ENCODE data around the gene CLEC1B. TPM values are rescaled to one million over a fixed set of nuclear protein-coding genes. Genes with fewer than 3 reads are reported as not detected.
"Not testable (repeated sequence)": the region's sequence is repeated elsewhere in the genome, so short reads cannot be mapped to it uniquely, and the experiment has no call there.

Gene CLEC1B
- polyA plus RNA-seq (ENCODE audit: insufficient read depth in 1 of 5, insufficient read length in 5 of 5, low replicate concordance in 1 of 5): 1 to 10 TPM; 1.3 to 3.0 (median 2.5) TPM
- long read RNA-seq, donor 1: 0 reads
- long read RNA-seq, donor 2: 0 reads
- long read RNA-seq, donor 3, partial matches to known transcripts: 0 of 1 reads
- long read RNA-seq, donor 3, other reads (novel, unspliced or antisense): 0 of 1 reads
- long read RNA-seq, donor 4: 0 reads
- long read RNA-seq, donor 5, partial matches to known transcripts: 0 of 1 reads
- long read RNA-seq, donor 5, other reads (novel, unspliced or antisense): 0 of 1 reads
- long read RNA-seq, donor 6, partial matches to known transcripts: 0 of 2 reads
- long read RNA-seq, donor 6, other reads (novel, unspliced or antisense): 0 of 2 reads
- long read RNA-seq, donor 7: 0 reads
- long read RNA-seq, donor 8: 0 reads

DNA sequence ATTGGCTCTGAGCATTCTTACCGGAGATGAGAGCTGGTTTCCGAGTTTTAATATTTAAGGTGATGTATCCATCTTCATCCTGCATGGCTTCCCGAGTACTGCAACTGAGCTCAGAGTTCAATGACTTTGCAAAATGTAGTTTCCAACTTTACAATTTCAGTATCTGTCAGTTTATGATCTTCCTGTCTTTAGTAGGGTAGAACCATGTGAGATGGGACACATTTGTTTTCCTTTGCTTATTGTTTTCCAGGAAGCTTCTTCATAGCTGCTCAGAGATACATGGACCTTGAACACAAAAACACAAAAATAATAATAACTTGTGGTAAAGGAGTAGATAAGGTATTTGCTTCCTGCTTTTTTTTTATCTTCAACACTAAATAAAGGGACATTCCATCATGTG is at the start of gene CLEC1B:
Gene CLEC1B, minus strand, starts transcription at position 106 of the 400 bp plus-strand sequence. Its CDS starts 21 bp downstream, at position 85.
- no peak for DNase-seq

DNA sequence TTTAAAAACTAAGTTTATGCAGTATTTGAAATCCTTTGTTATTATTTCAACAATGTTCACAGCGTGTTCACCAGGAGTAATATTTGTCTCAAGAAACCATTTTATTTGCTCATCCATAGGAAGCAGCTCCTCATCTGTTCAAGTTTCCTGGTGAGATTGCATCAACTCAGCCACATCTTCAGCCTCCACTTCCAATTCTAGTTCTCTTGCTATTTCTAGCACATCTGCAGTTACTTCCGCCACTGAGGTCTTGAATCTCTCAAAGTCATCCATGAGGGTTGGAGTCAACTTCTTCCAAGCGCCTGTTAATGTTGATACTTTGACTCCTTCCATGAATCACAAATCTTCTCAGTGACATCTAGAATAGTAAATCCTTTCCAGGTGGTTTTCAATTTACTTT is 49.6 kb upstream of the CLEC1B start:
- DNase-seq: no peak

DNA sequence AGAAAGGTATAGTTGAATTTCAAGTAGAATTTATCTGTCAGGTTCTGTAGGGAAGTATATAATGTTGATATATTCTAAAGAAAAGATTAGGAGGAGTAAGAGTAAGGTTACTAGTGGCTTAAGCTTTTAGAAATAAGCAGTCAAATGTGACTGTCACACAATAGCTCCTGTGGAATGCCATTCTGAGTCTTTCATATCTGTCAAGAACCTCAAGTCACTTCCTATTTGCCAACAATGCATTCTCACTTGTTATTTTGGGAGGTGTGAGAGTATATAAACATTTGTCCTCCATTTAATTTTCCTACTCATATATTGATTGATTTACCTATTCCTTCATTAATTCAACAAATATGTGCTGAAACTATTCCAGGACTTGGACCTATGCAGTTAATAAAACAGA is 43.2 kb upstream of the CLEC1B start:
- no peak for DNase-seq

DNA sequence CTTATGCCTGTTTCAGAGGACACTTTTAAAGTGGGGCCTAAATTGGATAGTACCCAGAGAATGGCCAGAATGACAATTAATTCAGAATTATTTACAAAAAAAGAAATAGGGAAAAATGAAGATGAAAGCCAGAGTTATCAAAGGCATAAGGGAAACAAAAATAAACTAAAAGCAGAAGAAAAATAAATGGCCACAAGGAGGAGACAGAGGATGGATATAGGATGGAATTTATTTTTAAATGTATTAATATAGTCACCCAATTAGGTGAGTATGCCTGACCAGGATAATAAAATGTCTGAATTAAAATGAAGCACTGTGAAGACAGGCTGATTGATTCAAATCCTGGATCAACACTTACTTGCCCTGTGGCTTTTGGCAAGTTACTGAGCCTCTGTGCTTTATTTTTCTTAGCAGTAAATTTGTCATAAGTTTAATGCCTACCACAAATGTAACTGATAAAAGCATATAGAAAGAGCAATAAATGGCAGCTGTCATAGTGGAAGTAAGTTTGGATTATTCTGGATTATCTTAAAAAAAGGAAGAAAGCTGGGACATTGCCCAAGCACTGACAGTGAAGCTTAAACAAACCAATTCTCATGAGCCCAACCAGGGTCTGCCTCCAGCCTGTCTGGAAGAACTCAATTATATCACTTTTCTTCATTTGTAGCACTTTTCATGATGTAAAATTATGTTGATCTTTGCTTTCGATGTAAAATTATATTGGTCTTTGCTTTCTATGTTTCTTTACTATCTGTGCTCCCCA is 35.0 kb upstream of the CLEC1B start:
- DNase-seq: peak in 1 of 2 donors; percentile 12

DNA sequence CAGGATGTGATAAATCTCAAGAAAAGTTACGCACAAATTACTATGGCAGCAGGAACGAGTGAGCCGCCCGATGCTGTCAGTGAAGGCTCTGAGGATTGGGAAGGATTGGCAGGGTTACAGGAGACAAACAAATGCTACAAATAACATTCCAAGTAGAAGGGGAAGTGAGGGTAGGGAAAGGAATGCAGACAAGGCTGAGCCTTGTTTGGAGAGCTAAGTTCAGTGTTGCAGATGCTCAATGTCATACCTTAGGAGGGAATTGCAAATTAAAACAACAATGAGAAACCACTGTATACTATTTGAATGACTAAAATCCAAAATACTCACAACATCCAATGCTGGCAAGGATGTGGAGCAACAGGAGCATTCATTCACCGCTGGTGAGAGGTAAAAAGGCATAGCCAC is 32.9 kb upstream of the CLEC1B start:
- no peak for DNase-seq

DNA sequence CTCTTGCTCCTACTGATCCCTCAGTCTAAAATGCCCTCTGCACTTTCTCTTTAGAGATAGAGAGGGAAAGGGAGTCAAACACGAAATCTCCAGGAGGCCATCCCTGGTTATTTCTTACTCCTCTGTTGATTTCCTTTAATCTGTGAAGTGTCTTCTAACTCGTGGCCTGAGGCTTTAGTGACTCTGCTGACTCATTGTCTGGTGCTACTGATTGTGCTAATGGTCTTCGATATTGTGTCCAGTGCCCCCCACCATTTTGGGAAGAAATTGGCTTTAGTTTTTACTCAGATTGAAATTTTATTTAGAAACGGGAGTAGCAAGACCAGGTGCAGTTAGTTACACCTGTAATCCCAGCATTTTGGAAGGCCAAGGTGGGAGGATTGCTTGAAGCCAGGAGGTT is 32.4 kb upstream of the CLEC1B start:
- DNase-seq: no peak

DNA sequence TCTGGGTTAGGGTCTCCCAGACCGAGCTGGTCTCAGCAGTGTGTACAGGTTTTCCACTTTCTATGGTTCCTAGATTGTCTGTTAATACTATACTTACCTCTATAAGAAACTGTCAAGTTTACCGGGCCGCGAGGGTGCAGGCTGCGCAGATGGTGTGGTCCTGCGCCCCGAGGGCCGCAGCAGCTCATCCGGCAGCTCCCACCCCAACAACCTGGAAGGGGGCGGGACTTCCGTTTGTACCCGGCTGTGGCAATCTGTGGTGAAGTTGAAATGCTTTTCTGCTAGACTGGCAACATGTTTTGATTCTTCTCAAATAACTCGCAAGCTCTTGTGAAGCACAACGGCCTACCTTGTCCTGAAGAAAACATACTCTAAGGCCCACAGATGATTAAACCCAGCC is 31.5 kb upstream of the CLEC1B start, which contains the start of gene CLEC9A:
Gene CLEC9A, plus strand, starts transcription at position 237 of the 400 bp plus-strand sequence. CDS start 22,006 bp downstream, outside the sequence.
- no peak for DNase-seq

DNA sequence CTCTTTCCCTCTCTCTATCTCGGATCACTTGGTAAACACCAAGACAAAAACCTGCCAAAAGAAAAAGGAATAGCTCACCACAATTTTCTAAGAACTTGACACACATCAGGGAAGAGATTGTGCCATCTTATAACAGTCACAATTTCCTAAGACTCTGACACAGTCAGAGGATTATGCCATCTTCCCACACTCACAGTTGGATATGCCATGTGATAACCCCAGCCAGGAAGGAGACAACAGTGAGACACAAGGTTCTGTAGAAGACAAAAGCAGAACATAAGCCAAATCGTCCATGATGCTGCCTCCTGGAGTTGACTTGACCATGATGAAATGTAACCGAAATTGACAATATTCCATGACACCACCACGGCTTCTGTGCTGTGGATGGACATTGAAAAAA is 28.8 kb upstream of the CLEC1B start:
- DNase-seq: no peak

DNA sequence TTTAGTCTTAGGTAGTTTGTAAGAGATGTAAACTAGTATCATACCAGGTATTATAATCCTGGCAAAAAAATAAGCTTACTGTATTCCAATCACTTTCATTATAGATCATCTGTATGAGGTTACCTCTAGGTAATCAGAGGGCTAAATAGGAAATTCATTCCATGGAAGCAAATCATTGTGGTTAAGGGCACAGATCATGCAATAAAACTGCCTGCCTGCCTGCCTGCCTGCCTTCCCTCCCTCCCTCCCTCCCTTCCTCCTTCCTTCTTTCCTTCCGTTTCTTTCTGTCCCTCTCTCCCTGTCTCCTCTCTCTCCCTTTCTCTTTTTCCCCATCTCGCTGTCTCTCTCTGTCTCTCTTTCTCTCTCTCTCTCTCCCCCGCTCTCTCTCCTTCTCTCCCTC is 28.4 kb upstream of the CLEC1B start:
- DNase-seq: no peak

DNA sequence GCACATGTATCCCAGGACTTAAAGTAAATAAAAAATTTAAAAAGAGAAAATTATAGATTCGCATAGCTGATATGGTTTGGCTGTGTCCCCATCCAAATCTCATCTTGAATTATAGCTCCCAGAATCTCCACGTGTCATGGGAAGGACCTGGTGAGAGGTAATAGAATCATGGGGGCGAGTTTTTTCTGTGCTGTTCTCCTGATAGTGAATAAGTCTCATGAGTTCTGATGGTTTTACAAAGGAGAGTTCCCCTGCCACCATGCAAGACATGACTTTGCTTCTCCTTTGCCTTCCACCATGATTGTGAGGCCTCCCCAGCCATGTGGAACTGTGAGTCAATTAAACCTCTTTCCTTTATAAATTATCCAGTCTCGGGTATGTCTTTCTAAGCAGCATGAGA is 27.7 kb upstream of the CLEC1B start:
- DNase-seq: not testable (repeated sequence)

DNA sequence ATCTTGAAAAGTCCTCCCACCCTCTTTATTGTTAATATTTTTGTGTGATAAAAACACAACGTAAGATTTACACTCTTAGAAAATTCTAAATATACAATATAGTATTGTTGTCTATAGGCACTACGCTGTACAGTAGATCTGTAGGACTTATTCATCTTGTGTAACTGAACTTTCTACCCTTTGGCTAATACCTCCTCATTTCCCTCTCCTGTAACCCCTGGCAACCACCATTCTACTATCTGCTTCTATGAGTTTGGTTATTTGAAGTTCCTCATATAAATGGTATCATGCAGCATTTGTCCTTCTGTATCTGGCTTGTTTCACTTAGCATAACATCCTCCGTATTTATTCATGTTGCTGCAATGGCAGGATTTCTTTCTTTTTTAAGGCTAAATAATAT is 26.3 kb upstream of the CLEC1B start:
- DNase-seq: no peak

DNA sequence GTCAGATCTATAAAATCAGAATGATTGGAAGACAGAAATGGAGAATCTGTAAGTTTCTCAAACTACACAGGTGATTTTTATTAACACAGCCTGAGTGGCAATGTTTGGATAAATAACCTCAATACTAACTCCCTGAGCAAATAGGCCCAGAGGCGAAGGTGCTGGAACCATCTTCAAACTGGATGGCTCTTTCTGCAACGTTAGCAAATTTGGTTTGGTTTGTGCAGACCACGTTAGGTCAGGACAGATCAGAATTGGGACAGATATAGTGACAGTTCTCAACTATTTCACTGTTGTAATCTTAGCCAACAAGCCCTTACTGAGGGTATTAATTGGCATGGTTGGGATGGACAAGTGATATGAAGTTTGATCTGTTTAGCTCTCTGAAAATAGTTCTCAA is 22.4 kb upstream of the CLEC1B start:
- no peak for DNase-seq

DNA sequence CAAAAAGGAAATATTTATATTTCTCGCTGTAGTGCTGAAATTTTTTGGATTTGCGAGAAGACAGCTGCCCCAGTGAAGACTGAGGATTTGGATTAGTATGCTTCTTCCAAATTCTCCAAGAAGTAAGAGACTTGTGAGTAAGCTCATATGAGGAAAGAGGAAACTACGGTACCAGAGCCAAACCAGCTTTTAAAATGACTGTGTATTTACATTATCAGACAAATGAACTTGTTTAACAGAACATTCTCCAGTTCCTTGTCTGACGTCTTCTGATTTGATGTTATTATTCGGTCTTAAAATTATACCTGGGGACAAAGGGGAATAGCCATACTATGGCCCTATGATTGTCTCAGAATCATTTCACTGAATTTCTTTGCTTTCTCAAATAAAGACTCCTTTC is 19.5 kb upstream of the CLEC1B start:
- no peak for DNase-seq

DNA sequence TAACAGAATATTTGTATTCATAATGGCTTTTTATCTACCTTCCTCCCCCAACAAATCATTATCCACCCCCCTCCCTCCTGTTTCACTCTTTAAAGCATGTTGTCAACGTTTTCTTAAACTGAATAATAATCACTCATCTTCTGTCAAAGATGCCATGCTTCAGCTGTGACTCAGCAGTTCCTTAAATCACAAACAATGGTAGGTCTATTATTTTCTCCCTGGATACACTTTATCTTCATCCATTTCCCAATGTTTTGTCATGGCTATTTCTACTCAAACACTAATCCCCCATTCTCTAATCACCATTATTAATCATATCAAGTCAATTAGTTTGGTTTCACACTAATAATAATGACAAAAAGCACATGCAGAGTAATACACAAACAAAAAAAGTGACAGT is 18.0 kb upstream of the CLEC1B start:
- no peak for DNase-seq

DNA sequence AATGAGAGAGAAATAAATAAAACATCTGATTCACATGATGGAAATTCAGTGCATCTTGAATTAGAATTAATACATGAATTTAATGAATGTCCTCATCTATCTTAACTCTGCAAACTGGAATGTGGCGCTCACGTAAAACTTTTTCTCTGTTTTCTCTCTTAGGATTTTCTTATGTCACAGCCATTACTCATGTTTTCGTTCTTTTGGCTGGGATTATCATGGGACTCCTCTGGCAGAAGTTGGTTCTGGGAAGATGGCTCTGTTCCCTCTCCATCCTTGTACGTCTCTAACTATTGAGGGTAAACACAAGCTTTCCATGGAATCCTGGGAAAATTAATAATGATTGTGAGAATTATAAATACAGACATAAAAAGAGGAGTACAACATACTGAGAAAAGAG is 16.5 kb upstream of the CLEC1B start:
- DNase-seq: no peak

DNA sequence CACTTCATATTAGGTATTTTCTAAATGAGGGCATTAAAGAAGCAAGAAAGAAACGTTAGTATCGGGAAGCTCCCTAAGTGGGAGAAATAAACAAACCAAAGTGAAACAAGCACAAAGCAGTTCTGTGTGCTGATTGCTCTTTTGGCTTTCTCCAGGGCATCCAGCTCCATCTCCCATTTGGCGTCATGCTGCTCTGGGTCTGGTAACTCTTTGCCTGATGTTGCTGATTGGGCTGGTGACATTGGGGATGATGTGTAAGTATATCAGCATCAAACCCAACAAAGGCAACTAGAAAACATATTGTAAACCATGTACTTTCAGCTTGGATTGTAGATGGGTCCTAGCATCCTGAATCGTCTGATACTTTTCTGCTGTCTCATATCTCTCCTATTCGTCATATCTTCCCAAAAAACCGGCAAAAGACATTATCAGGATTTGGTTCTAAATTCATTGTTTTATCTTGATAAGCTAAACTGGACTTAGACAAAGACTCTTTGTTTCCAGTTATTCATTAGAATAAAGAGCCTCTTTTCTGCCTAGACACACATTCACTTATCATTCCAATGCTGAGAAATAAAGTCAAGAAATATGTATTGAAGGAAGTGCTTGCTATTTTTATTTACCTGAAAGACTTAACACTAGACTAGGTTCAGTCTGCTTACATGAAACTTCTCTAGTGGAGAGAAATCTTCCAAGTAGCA is 13.9 kb upstream of the CLEC1B start:
- no peak for DNase-seq

DNA sequence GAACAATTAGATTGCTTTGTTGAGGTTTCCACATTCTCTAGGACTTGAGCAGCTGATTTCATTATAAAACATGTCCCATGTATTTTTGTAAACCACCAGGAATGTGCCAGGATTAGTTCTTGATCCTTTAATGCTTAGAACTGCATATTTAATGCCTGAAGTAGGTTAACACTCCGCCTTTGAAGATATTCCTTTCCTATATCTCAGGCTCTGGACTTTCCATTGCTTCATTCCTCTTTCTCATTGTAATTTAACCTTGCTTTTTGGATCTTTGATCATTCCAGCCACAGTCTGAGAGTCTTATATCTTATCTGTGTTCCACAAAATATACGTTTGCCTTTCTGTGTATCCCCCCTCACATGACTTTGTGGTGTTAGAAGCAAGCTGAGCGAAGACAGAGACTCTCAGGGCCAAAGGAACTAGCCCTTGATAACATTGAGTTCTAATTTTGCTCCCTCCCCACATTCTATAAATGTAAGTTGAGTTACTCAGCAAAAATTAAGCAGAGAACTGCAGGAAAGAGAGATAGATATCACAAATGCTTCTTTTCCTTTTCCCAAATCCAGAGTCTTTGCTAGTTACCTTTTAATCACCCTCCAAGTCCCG is 2.4 kb upstream of the CLEC1B start:
- DNase-seq: no peak

DNA sequence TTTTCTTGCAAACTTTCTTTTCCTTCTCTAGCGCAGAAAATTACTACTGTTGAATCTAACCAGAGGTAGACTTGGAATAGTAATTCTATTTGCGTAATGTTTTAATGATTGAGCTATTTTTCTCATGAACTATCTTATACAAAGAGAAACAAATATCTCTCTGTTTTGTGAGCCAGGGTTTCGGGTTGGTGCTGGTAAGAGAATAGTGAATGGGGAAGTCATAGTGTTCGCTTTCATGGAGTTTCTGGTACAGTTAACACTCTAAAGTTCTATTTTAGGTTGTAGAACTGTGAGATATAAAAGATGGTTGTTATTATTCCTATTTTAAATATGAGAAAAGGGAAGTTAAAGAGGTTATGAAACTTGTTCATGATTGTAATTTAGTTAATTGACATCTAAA is 6.6 kb downstream of the CLEC1B start:
- DNase-seq: no peak

DNA sequence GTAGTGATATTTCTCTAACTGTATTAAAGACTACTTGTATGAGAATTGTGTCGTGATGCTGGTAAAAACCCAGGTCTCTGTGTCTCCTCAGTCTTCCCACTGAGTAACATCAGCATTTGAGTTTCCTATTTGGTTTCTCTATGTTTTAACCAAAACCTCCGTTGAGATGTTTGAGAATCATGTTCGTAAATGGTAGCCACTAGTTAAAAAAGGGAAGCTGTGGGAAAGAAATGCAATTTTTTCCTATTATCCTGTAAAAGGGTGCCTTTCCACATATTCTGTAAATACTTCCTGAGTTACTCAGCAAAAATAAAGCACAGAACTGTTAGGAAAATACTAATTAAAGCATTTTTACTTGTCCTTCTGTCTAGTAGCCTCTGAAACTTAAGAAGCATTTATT is 7.0 kb downstream of the CLEC1B start:
- DNase-seq: no peak

DNA sequence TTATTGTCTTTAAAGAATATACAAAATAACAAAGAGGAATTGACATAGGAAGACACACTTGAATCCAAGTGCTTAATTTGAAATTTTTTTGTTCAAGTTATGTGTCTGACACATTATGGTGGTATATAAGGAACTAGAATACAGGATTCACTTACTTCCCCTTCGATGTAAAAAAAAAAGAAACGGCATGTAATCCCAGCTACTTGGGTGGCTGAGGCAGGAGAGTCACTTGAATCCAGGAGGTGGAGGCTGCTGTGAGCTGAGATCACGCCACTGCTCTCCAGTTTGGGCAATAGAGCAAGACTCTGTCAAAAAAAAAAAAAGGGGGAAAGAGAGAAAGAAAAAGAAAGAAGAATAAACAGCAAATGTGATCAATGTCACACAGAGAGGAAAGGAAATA is 18.8 kb downstream of the CLEC1B start:
- no peak for DNase-seq

DNA sequence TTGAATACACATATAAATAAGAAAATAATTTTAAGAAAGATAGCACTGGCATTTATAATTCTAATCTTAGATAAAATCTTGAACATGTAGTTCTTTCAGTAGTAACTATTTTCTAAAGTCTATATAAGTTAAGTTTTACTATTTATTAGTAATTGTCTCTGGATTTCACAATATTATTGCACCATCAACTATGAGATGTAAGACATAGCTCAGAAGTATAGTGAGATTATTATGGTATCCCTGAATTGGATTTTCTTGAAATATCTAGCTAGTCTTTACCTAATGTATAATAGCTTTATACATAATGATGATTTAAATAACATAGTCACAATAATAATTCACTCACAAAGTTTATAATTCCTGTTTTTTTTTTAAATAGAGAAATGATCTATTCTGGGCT is 21.0 kb downstream of the CLEC1B start:
- DNase-seq: no peak

DNA sequence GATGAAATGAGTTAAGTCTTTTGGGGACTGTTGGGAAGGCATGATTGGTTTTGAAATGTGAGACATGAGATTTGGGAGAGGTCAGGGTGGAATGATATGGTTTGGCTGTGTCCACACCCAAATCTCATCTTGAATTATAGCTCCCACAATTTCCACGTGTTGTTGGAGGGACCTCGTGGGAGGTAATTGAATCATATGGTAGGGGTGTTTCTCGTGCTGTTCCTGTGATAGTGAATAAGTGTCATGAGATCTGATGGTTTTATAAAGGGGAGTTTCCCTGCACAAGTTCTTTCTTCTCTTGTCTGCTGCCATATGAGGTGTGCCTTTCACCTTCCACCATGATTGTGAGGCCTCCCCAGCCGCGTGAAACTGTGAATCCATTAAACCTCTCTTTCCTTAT is 22.3 kb downstream of the CLEC1B start:
- not testable (repeated sequence) for DNase-seq

All from right lung (tissue), 10 donors.